T-helper 17 cell (primary cell): ENCODE measurements around the gene CABYR. TPM values are rescaled to one million over a fixed set of nuclear protein-coding genes. Genes with fewer than 3 reads are reported as not detected.
A peak's percentile ranks its signal among the peaks of the same experiment; 100 is the strongest.
"Not testable (repeated sequence)": the region's sequence is repeated elsewhere in the genome, so short reads cannot be mapped to it uniquely, and the experiment has no call there.

Source experiments
- ATAC-seq: fragments of 150-1000 bp; cut with Tn5 transposase; 2 replicates; pipeline ENCODE4 v1.10.0; 2021; ENCODE audit warnings: mild to moderate bottlenecking, moderate library complexity
- DNase-seq, 3 donors: peaks; one replicate each; pipeline versions ENCODE4 v3.0.0 to v3.0.0-alpha.2; 2020 to 2021
- H3K9me3 ChIP-seq: one replicate; pipeline ENCODE4 v1.7.0; 2013; ENCODE audit warnings: low read length, mild to moderate bottlenecking; ENCODE audit not compliant: control insufficient read depth, poor library complexity, severe bottlenecking
- H3K27ac Mint-ChIP-seq: one replicate; pipeline ENCODE4 v1.8.0; 2022; ENCODE audit warnings: mild to moderate bottlenecking, moderate library complexity, mixed read lengths
- H3K27me3 Mint-ChIP-seq: one replicate; pipeline ENCODE4 v1.8.0; 2022; ENCODE audit warnings: mixed read lengths
- H3K36me3 Mint-ChIP-seq: one replicate; pipeline ENCODE4 v1.8.0; 2022; ENCODE audit warnings: low read depth, mixed read lengths
- H3K4me1 Mint-ChIP-seq: one replicate; pipeline ENCODE4 v1.8.0; 2022; ENCODE audit warnings: mild to moderate bottlenecking, mixed read lengths
- H3K4me3 Mint-ChIP-seq: one replicate; pipeline ENCODE4 v1.8.0; 2022; ENCODE audit warnings: mild to moderate bottlenecking, moderate library complexity, mixed read lengths
- total RNA-seq, 4 donors: library from RNA in 2 of 4; stranded (reverse) in 2 of 4; gene quantifications; one replicate each; pipeline ENCODE4 v1.2.3 and lab custom pipeline; 2022 to 2026

The CABYR gene
- total RNA-seq, 2 donors from 2014 or later: 2.4 to 2.6 TPM

DNA sequence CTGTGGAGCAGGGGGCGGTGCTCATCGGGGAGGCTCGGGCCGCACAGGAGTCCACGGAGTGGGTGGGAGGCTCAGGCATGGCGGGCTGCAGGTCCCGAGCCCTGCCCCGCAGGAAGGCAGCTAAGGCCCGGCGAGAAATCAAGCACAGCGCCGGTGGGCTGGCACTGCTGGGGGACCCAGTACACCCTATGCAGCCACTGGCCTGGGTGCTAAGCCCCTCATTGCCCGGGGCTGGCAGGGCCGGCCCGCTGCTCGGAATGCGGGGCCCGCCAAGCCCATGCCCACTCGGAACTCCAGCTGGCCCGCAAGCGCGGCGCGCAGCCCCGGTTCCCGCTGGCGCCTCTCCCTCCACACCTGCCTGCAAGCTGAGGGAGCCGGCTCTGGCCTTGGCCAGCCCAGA lies 10.7 kb downstream of the CABYR start:
- not testable (repeated sequence) for ATAC-seq, H3K27ac Mint-ChIP-seq, DNase-seq, H3K4me3 Mint-ChIP-seq, H3K4me1 Mint-ChIP-seq, H3K36me3 Mint-ChIP-seq, H3K27me3 Mint-ChIP-seq, H3K9me3 ChIP-seq

- DNase-seq (no peak), ATAC-seq (no peak)
- Mint-ChIP-seq H3K4me1 (peaks cover 2% of the 10 kb centered on the region), H3K27ac (no peak overlapping the region), H3K27me3 (no peaks in the 10 kb centered on the region), H3K36me3 (no peaks in the 10 kb centered on the region), H3K4me3 (no peak overlapping the region)
- H3K9me3 ChIP-seq: no peaks in the 10 kb centered on the region
Measured at GRCh38 chr18:24153397-24153796, 14.5 kb downstream of the CABYR start.

- DNase-seq (no peak), ATAC-seq (no peak)
- peaks cover 3% of the 10 kb centered on the region for H3K36me3 Mint-ChIP-seq
- H3K4me3 Mint-ChIP-seq: no peak overlapping the region
- H3K4me1 Mint-ChIP-seq: no peaks in the 10 kb centered on the region
- no peak overlapping the region for H3K27ac Mint-ChIP-seq
- H3K9me3 ChIP-seq: no peaks in the 10 kb centered on the region
- no peaks in the 10 kb centered on the region for H3K27me3 Mint-ChIP-seq
Measured at GRCh38 chr18:24157855-24158254, 19.0 kb downstream of the CABYR start.

GRCh38 chr18:24160086-24160485 lies 21.2 kb downstream of the CABYR start:
- no peaks in the 10 kb centered on the region for H3K27me3 Mint-ChIP-seq
- DNase-seq (no peak), ATAC-seq (no peak)
- H3K27ac Mint-ChIP-seq: no peak overlapping the region
- no peak overlapping the region for H3K4me3 Mint-ChIP-seq
- H3K36me3 Mint-ChIP-seq: peaks cover 3% of the 10 kb centered on the region
- H3K9me3 ChIP-seq: no peaks in the 10 kb centered on the region
- no peaks in the 10 kb centered on the region for H3K4me1 Mint-ChIP-seq

DNA sequence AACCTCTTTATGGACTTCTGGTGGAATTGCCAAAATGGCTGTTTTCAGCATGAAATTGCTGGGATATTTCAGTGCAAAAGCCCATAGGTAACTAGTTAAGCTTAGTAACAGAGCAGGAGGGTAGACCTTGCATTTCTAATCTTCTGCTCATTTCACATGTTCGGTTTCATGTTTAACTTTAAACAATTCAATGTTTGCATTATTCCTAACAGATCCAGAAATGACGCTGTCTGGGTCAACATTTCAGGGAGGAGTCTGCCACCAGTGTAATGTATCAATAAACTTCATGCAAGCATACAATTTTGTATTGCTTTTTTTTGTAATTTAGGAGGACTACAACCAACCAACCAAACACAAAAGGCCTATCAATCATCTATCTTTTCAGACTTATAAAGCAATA lies 22.4 kb downstream of the CABYR start:
- DNase-seq (no peak), ATAC-seq (no peak)
- no peaks in the 10 kb centered on the region for H3K9me3 ChIP-seq
- peaks cover 3% of the 10 kb centered on the region for H3K36me3 Mint-ChIP-seq
- H3K27ac Mint-ChIP-seq: no peak overlapping the region
- no peaks in the 10 kb centered on the region for H3K27me3 Mint-ChIP-seq
- no peaks in the 10 kb centered on the region for H3K4me1 Mint-ChIP-seq
- H3K4me3 Mint-ChIP-seq: no peak overlapping the region

- ATAC-seq (no peak), DNase-seq (no peak)
- H3K4me1 Mint-ChIP-seq: no peaks in the 10 kb centered on the region
- H3K36me3 Mint-ChIP-seq: peaks cover 2% of the 10 kb centered on the region
- no peak overlapping the region for H3K4me3 Mint-ChIP-seq
- H3K27ac Mint-ChIP-seq: no peak overlapping the region
- H3K27me3 Mint-ChIP-seq: no peaks in the 10 kb centered on the region
- H3K9me3 ChIP-seq: no peaks in the 10 kb centered on the region
Measured at GRCh38 chr18:24168496-24168895, 29.6 kb downstream of the CABYR start.

- Mint-ChIP-seq H3K27me3 (no peaks in the 10 kb centered on the region), H3K4me3 (no peak overlapping the region), H3K36me3 (peaks cover 5% of the 10 kb centered on the region), H3K27ac (no peak overlapping the region), H3K4me1 (no peaks in the 10 kb centered on the region)
- DNase-seq: no peak
- no peak for ATAC-seq
- no peaks in the 10 kb centered on the region for H3K9me3 ChIP-seq
Measured at GRCh38 chr18:24170360-24170759, 31.5 kb downstream of the CABYR start.

DNA sequence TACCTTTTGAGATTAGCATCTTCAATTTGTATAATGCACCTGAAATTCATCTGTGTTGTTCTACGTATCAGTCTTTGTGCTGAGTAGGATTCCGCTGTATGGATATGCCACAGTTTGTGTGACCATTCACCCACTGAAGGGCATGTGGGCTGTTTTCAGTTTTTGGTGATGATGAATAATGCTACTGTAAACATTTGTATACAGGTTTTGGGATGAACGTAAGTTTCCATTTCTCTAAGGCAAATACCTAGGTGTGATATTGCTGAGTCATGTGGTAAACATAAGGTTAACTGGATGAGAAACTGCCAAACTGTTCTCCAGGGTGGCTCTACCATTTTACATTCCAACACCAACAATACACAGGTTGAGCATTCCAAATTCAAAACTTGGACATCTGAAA lies 35.1 kb downstream of the CABYR start:
- ATAC-seq: no peak
- Mint-ChIP-seq H3K4me3 (no peak overlapping the region), H3K36me3 (peaks cover 5% of the 10 kb centered on the region), H3K27me3 (no peaks in the 10 kb centered on the region), H3K4me1 (peaks cover 4% of the 10 kb centered on the region), H3K27ac (no peak overlapping the region)
- DNase-seq: no peak
- no peaks in the 10 kb centered on the region for H3K9me3 ChIP-seq

- no peak overlapping the region for H3K27ac Mint-ChIP-seq
- H3K27me3 Mint-ChIP-seq: no peaks in the 10 kb centered on the region
- H3K4me1 Mint-ChIP-seq: peaks cover 4% of the 10 kb centered on the region
- DNase-seq: peak in 1 of 3 donors; percentile 28
- no peaks in the 10 kb centered on the region for H3K9me3 ChIP-seq
- peak; percentile 51 for ATAC-seq
- peaks cover 5% of the 10 kb centered on the region for H3K36me3 Mint-ChIP-seq
- H3K4me3 Mint-ChIP-seq: no peak overlapping the region
Measured at GRCh38 chr18:24176727-24177416, 38.0 kb downstream of the CABYR start.

GRCh38 chr18:24177499-24178133 lies 38.8 kb downstream of the CABYR start:
- Mint-ChIP-seq H3K4me3 (no peak overlapping the region), H3K4me1 (peaks cover 4% of the 10 kb centered on the region), H3K36me3 (peaks cover 5% of the 10 kb centered on the region), H3K27ac (no peak overlapping the region), H3K27me3 (no peaks in the 10 kb centered on the region)
- ATAC-seq (no peak), DNase-seq (no peak)
- no peaks in the 10 kb centered on the region for H3K9me3 ChIP-seq

- H3K27me3 Mint-ChIP-seq: no peaks in the 10 kb centered on the region
- H3K27ac Mint-ChIP-seq: no peak overlapping the region
- no peak for DNase-seq
- H3K36me3 Mint-ChIP-seq: peaks cover 3% of the 10 kb centered on the region
- no peak for ATAC-seq
- no peak overlapping the region for H3K4me3 Mint-ChIP-seq
- H3K9me3 ChIP-seq: no peaks in the 10 kb centered on the region
- peaks cover 4% of the 10 kb centered on the region for H3K4me1 Mint-ChIP-seq
Measured at GRCh38 chr18:24180048-24180447, 41.2 kb downstream of the CABYR start.

DNA sequence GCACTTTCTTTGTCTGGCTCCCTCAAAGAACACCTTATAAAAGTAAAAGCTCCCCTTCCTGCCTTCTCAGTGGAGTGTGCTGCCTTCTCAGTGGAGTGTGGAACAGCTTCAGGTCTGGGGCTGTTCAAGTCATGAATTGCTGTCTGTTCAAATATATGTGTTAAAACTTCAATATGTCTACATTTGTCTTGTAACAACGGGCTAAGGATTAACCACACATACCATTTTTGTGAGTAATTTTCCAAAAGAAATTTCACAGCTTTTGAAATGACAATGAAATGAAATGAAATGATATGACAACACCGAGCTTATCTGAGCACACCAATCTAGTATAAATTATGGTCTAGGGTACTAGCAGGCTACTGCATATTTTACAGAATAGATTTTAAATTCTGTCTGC lies 42.9 kb downstream of the CABYR start:
- Mint-ChIP-seq H3K4me3 (no peak overlapping the region), H3K36me3 (peaks cover 3% of the 10 kb centered on the region), H3K4me1 (peaks cover 4% of the 10 kb centered on the region), H3K27ac (no peak overlapping the region), H3K27me3 (no peaks in the 10 kb centered on the region)
- H3K9me3 ChIP-seq: no peaks in the 10 kb centered on the region
- DNase-seq (no peak), ATAC-seq (no peak)

GRCh38 chr18:24185805-24186204 lies 46.9 kb downstream of the CABYR start:
- H3K4me3 Mint-ChIP-seq: no peak overlapping the region
- no peak overlapping the region for H3K27ac Mint-ChIP-seq
- peaks cover 4% of the 10 kb centered on the region for H3K4me1 Mint-ChIP-seq
- no peak for DNase-seq
- no peak for ATAC-seq
- H3K36me3 Mint-ChIP-seq: peaks cover 5% of the 10 kb centered on the region
- H3K9me3 ChIP-seq: no peaks in the 10 kb centered on the region
- no peaks in the 10 kb centered on the region for H3K27me3 Mint-ChIP-seq

- no peak overlapping the region for H3K4me3 Mint-ChIP-seq
- no peak for ATAC-seq
Measured at GRCh38 chr18:24187049-24187448, 48.2 kb downstream of the CABYR start.

More at GRCh38 chr18:24187049-24187448, 48.2 kb downstream of the CABYR start:
- peak overlapping the region; percentile 27 for H3K27ac Mint-ChIP-seq
- peaks cover 4% of the 10 kb centered on the region for H3K4me1 Mint-ChIP-seq
- no peaks in the 10 kb centered on the region for H3K9me3 ChIP-seq
- peaks cover 5% of the 10 kb centered on the region for H3K36me3 Mint-ChIP-seq
- peaks cover 2% of the 10 kb centered on the region for H3K27me3 Mint-ChIP-seq
- DNase-seq: no peak
